Measurements from ENCODE around the gene SLC22A4.

SLC22A4 gene

DNA sequence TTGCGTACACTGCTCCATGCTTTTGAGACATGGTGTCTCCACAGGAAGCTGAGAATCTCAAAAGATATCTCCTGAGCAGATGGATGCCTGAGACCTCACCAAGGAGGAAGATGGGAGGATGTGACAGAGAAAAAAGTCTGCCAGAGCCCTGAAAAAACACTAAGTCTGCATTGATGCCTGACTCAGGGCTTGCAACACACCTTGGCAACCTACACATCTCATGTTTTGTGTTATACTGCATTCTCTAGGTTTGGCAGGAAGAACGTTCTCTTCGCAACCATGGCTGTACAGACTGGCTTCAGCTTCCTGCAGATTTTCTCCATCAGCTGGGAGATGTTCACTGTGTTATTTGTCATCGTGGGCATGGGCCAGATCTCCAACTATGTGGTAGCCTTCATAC, 19.2 kb downstream of the SLC22A4 start:
- Histone ChIP-seq H3K4me1 (ENCODE audit: insufficient read depth, low read length) (no peaks in the 10 kb centered on the region), H3K4me3 (ENCODE audit: low read depth in 1 of 2, low read length in 2 of 2) (no peak overlapping the region), H3K9me3 (ENCODE audit: low read length) (no peaks in the 10 kb centered on the region), H3K36me3 (ENCODE audit: insufficient read depth, low read length) (no peaks in the 10 kb centered on the region), H3K27ac (ENCODE audit: low read depth, low read length) (no peak overlapping the region), H3K9ac (ENCODE audit: low read length) (no peak overlapping the region), H3K27me3 (ENCODE audit: control insufficient read depth in 1 of 2, insufficient read depth in 2 of 2, low read length in 2 of 2) (no peaks in the 10 kb centered on the region)

DNA sequence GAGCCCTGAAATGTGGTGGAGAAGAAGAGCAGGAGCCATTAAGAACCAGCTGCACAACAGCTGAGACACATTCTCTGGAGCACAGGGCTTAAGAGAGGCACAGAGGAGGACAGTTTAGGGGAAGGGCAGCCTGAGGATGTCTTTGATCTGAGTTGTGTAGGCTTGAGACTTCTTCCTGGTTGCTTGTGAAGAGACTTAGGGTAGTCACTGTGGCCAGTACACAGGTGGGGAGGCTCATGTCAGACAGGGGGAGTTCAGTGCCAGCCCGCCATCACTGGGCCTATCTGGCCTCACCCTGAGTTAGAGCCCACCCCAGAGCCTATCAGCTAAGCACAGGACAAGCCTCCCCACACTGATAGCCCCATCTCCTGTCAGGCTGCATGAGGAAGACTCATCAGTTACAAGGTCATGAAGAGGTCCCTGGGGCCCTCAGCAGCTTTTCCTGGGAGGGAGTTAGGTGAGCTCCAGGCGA, 19.8 kb downstream of the SLC22A4 start:
- H3K27me3 ChIP-seq (ENCODE audit: control insufficient read depth in 1 of 2, insufficient read depth in 2 of 2, low read length in 2 of 2): no peaks in the 10 kb centered on the region
- H3K4me3 ChIP-seq (ENCODE audit: low read depth in 1 of 2, low read length in 2 of 2): no peak overlapping the region
- H3K4me1 ChIP-seq (ENCODE audit: insufficient read depth, low read length): no peaks in the 10 kb centered on the region
- no peak overlapping the region for H3K27ac ChIP-seq (ENCODE audit: low read depth, low read length)
- no peaks in the 10 kb centered on the region for H3K9me3 ChIP-seq (ENCODE audit: low read length)
- H3K36me3 ChIP-seq (ENCODE audit: insufficient read depth, low read length): no peaks in the 10 kb centered on the region
- H3K9ac ChIP-seq (ENCODE audit: low read length): no peak overlapping the region

DNA sequence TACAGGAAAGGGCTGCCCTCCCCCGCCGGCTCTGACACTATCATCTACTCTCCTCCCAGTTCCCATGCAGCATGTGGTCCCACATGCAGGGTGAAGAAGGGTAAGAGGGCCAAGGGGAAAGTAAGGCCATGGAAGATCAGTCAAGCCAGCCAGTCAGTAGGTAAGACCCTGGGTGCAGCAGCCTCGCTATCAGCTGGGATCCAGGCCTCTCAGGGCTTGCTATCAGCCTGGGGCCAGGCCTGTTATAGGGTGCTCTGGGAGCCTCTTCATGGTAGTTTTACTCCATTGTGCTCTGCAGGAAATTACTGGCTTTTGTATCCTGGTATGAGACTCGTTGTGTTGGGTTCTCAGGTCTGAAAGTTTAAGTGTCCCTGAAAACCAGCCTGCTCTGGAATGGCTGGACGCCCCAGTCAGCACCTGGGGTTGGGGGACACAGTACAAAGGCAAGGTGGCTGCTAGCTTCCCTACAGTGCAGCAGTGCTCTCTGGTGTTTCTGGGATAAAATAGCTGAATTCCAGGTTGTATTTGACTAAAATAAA, 21.4 kb downstream of the SLC22A4 start:
- Histone ChIP-seq H3K36me3 (ENCODE audit: insufficient read depth, low read length) (no peaks in the 10 kb centered on the region), H3K4me3 (ENCODE audit: low read depth in 1 of 2, low read length in 2 of 2) (no peak overlapping the region), H3K9ac (ENCODE audit: low read length) (no peak overlapping the region), H3K27ac (ENCODE audit: low read depth, low read length) (no peak overlapping the region), H3K9me3 (ENCODE audit: low read length) (no peaks in the 10 kb centered on the region), H3K4me1 (ENCODE audit: insufficient read depth, low read length) (no peaks in the 10 kb centered on the region), H3K27me3 (ENCODE audit: control insufficient read depth in 1 of 2, insufficient read depth in 2 of 2, low read length in 2 of 2) (no peaks in the 10 kb centered on the region)

DNA sequence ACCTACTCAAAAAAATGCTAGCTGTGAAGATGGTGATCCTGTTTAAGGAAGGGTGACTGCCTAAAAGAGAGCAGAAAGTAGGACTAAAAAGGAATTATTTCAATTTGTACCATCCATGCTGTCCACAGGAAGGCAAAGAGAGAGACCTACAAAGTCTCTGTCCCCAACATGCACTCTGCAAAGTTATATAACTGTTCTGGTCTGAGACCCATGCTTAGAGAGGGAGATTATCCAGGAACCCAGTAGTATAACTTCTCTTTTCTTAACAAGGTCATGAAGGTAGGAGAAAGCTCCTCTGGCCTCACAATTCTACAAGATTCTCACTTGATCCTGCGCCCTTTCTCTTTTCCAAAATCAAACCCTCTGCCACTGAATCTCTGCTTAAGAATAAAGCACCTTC, 25.8 kb downstream of the SLC22A4 start:
- Histone ChIP-seq H3K27me3 (ENCODE audit: control insufficient read depth in 1 of 2, insufficient read depth in 2 of 2, low read length in 2 of 2) (no peaks in the 10 kb centered on the region), H3K4me1 (ENCODE audit: insufficient read depth, low read length) (no peaks in the 10 kb centered on the region), H3K36me3 (ENCODE audit: insufficient read depth, low read length) (peaks cover 4% of the 10 kb centered on the region), H3K4me3 (ENCODE audit: low read depth in 1 of 2, low read length in 2 of 2) (no peak overlapping the region), H3K9me3 (ENCODE audit: low read length) (no peaks in the 10 kb centered on the region), H3K27ac (ENCODE audit: low read depth, low read length) (no peak overlapping the region), H3K9ac (ENCODE audit: low read length) (no peak overlapping the region)

DNA sequence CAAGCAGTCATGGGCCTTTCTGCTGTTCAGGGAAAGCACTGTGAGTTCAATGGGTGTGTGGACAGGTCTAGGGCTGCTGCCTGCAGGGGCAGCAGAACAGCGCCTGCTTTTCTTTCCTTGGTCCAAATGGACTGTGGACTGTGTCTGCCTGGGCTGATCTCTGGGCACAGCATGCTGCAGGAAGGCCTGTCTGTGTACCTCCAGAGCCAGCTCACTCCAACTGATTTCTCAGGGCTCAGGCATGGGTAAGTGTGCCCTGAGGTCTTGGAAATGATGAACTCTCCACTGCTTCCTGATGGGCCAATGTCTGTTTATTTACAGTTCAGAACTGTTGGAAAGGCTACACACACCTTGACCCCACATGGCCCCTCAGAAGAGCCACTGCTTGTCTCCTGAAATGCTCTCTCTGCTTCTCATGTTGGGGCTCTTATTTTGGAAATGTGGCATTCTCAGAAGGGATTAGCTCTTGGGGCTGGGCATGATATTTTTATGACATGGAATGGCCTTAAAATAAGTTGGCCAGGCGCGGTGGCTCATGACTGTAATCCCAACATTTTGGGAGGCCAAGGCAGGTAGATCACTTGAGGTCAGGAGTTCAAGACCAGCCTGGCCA, 27.0 kb downstream of the SLC22A4 start:
- Histone ChIP-seq H3K36me3 (ENCODE audit: insufficient read depth, low read length) (peaks cover 4% of the 10 kb centered on the region), H3K9ac (ENCODE audit: low read length) (no peak overlapping the region), H3K27me3 (ENCODE audit: control insufficient read depth in 1 of 2, insufficient read depth in 2 of 2, low read length in 2 of 2) (no peaks in the 10 kb centered on the region), H3K9me3 (ENCODE audit: low read length) (no peaks in the 10 kb centered on the region), H3K4me1 (ENCODE audit: insufficient read depth, low read length) (no peaks in the 10 kb centered on the region), H3K27ac (ENCODE audit: low read depth, low read length) (no peak overlapping the region), H3K4me3 (ENCODE audit: low read depth in 1 of 2, low read length in 2 of 2) (no peak overlapping the region)

DNA sequence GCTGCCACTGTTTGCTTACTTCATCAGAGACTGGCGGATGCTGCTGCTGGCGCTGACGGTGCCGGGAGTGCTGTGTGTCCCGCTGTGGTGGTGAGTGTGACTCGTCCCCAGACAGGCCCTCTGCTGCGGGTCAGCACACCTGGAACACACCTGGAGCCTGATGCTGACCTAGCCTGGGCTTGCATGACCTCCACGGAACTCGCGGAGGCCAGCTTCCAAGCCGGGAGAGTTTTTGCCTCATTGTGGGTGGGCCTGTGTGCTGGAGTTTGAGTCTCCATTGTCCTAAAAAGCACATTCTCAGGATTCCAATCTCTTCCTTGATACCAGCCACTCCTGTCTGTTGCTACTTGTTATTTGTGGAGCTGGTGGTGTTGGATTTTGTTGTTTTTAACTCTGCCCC, 28.1 kb downstream of the SLC22A4 start:
- Histone ChIP-seq H3K9ac (ENCODE audit: low read length) (no peak overlapping the region), H3K4me3 (ENCODE audit: low read depth in 1 of 2, low read length in 2 of 2) (no peak overlapping the region), H3K9me3 (ENCODE audit: low read length) (no peaks in the 10 kb centered on the region), H3K4me1 (ENCODE audit: insufficient read depth, low read length) (no peaks in the 10 kb centered on the region), H3K36me3 (ENCODE audit: insufficient read depth, low read length) (peaks cover 4% of the 10 kb centered on the region), H3K27ac (ENCODE audit: low read depth, low read length) (no peak overlapping the region), H3K27me3 (ENCODE audit: control insufficient read depth in 1 of 2, insufficient read depth in 2 of 2, low read length in 2 of 2) (no peaks in the 10 kb centered on the region)

DNA sequence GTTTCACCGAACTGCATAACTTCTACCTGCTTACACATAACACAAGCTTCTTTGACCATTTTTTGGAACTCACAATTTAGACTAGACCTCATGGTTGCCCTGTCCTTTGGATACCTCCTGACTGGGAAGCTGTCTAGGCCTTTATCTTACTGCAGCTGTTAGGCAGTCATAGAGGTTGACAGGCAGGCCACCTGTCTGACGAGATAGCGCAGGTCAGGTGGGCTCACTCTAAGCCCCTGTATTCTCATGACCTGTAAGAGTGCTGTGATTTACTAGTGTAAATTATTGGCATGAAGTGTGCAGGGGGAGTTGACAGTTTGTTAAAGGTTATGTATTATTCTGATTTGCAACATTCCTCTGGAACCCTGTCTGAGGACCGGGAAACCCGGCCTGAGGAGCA, 29.0 kb downstream of the SLC22A4 start:
- Histone ChIP-seq H3K4me1 (ENCODE audit: insufficient read depth, low read length) (no peaks in the 10 kb centered on the region), H3K9ac (ENCODE audit: low read length) (no peak overlapping the region), H3K9me3 (ENCODE audit: low read length) (no peaks in the 10 kb centered on the region), H3K4me3 (ENCODE audit: low read depth in 1 of 2, low read length in 2 of 2) (no peak overlapping the region), H3K27ac (ENCODE audit: low read depth, low read length) (no peak overlapping the region), H3K27me3 (ENCODE audit: control insufficient read depth in 1 of 2, insufficient read depth in 2 of 2, low read length in 2 of 2) (no peaks in the 10 kb centered on the region), H3K36me3 (ENCODE audit: insufficient read depth, low read length) (peaks cover 4% of the 10 kb centered on the region)

DNA sequence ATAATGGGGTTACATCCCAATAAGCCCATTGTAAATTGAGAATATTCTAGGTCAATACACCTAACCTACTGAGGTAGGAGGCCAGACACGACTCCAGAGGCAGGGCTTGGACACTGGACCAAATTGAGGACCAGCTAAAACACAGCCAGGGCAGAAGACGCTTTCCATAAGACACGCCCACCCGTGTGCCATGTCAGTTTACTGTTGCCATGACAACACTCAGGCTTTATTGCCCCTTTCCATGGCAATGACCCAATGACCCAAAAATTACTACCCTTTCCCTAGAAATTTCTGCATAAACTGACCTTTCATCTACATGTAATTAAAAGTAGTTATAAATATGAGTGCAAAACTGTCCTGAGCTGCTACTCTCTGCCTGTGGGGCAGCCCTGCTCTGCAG, 31.5 kb downstream of the SLC22A4 start:
- H3K4me3 ChIP-seq (ENCODE audit: low read depth in 1 of 2, low read length in 2 of 2): no peak overlapping the region
- H3K9me3 ChIP-seq (ENCODE audit: low read length): no peaks in the 10 kb centered on the region
- H3K9ac ChIP-seq (ENCODE audit: low read length): no peak overlapping the region
- H3K27ac ChIP-seq (ENCODE audit: low read depth, low read length): no peak overlapping the region
- H3K27me3 ChIP-seq (ENCODE audit: control insufficient read depth in 1 of 2, insufficient read depth in 2 of 2, low read length in 2 of 2): no peaks in the 10 kb centered on the region
- no peaks in the 10 kb centered on the region for H3K4me1 ChIP-seq (ENCODE audit: insufficient read depth, low read length)
- peaks cover 11% of the 10 kb centered on the region for H3K36me3 ChIP-seq (ENCODE audit: insufficient read depth, low read length)

DNA sequence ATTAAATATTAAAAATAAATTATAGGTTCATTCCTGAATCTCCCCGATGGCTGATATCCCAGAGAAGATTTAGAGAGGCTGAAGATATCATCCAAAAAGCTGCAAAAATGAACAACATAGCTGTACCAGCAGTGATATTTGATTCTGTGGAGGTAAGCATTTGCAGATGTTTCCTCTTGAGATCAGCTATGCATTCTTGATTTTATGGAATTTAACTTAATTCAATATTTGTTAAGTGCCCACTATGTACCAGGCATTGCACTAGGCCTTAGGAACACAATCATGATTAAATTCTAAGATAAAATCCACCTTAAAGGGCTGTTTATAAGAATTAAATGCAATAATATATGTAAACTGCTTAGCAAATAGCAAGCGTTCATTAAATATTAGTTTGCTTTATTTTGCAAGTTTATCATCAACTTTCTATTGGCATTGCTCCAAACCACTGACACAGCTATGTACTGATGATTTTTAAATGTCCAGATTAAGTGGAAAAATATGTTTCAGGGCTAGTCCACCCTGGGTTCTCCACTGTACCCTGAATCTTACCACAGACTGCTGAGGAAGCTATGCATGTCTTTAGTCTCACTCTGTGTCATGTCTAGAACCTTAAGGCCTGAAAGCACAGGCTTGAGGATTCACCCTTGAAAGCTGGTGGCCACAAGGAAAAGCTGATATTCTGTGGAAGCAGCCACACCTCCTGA, 33.2 kb downstream of the SLC22A4 start:
- no peaks in the 10 kb centered on the region for H3K4me1 ChIP-seq (ENCODE audit: insufficient read depth, low read length)
- no peak overlapping the region for H3K9ac ChIP-seq (ENCODE audit: low read length)
- H3K4me3 ChIP-seq (ENCODE audit: low read depth in 1 of 2, low read length in 2 of 2): no peak overlapping the region
- no peaks in the 10 kb centered on the region for H3K9me3 ChIP-seq (ENCODE audit: low read length)
- H3K27me3 ChIP-seq (ENCODE audit: control insufficient read depth in 1 of 2, insufficient read depth in 2 of 2, low read length in 2 of 2): no peaks in the 10 kb centered on the region
- peaks cover 19% of the 10 kb centered on the region for H3K36me3 ChIP-seq (ENCODE audit: insufficient read depth, low read length)
- H3K27ac ChIP-seq (ENCODE audit: low read depth, low read length): no peak overlapping the region

DNA sequence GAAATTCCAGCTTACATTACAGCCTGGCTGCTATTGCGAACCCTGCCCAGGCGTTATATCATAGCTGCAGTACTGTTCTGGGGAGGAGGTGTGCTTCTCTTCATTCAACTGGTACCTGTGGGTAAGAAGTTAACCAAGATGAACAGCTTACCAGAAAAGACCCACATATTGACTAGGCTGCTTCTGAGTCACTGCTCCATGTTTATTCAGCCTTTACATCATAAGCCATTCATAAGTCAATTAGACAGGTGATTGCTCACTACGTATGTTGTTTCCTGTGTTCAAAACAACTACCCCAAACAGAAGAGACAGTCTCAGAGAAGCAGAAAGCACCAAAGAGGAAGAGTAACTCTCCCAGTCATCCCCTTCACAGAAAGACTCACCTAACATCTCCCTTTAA, 40.6 kb downstream of the SLC22A4 start:
- Histone ChIP-seq H3K36me3 (ENCODE audit: insufficient read depth, low read length) (peaks cover 11% of the 10 kb centered on the region), H3K9me3 (ENCODE audit: low read length) (no peaks in the 10 kb centered on the region), H3K27ac (ENCODE audit: low read depth, low read length) (no peak overlapping the region), H3K27me3 (ENCODE audit: control insufficient read depth in 1 of 2, insufficient read depth in 2 of 2, low read length in 2 of 2) (no peaks in the 10 kb centered on the region), H3K4me3 (ENCODE audit: low read depth in 1 of 2, low read length in 2 of 2) (no peak overlapping the region), H3K4me1 (ENCODE audit: insufficient read depth, low read length) (no peaks in the 10 kb centered on the region), H3K9ac (ENCODE audit: low read length) (no peak overlapping the region)

DNA sequence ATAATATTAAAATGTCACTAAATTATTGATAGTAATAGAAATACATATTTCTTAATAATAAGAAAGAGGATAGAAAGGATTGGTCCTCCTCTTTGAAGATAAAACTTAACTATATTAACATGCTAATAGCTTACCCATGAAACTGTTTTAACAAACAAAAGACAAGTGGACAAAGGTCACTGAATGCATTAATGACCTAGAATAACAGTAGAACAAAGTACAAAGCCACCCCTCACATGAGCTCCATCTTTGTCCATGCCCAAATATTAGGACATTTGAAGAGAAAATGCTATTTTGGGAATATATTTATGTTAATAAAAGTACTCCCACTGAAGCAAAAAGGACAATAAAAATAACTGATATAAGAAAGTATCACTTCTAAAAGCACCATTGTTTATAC, 41.2 kb downstream of the SLC22A4 start:
- Histone ChIP-seq H3K27me3 (ENCODE audit: control insufficient read depth in 1 of 2, insufficient read depth in 2 of 2, low read length in 2 of 2) (no peaks in the 10 kb centered on the region), H3K4me1 (ENCODE audit: insufficient read depth, low read length) (no peaks in the 10 kb centered on the region), H3K9me3 (ENCODE audit: low read length) (no peaks in the 10 kb centered on the region), H3K27ac (ENCODE audit: low read depth, low read length) (no peak overlapping the region), H3K9ac (ENCODE audit: low read length) (no peak overlapping the region), H3K36me3 (ENCODE audit: insufficient read depth, low read length) (peaks cover 7% of the 10 kb centered on the region), H3K4me3 (ENCODE audit: low read depth in 1 of 2, low read length in 2 of 2) (no peak overlapping the region)

DNA sequence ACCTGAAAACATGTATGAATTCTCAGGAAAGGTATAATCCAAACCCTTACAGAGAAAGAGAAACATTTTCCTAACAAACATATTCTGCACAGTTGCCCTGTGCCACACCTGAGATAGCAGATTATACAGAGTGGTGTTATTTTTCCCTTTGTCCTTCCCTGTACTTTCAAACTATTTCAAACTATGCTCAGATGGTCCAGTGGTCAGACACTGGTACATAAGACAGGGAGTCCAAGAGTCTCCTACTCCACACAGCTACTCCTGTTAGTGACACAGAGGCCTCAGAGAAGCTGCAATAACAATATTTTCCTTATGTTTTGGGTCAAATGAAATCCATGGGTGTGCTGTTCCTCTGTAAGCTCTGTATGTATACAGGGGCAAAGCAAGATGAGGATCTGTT, 45.3 kb downstream of the SLC22A4 start:
- Histone ChIP-seq H3K4me3 (ENCODE audit: low read depth in 1 of 2, low read length in 2 of 2) (no peak overlapping the region), H3K9me3 (ENCODE audit: low read length) (no peaks in the 10 kb centered on the region), H3K27ac (ENCODE audit: low read depth, low read length) (no peak overlapping the region), H3K4me1 (ENCODE audit: insufficient read depth, low read length) (no peaks in the 10 kb centered on the region), H3K36me3 (ENCODE audit: insufficient read depth, low read length) (no peaks in the 10 kb centered on the region), H3K27me3 (ENCODE audit: control insufficient read depth in 1 of 2, insufficient read depth in 2 of 2, low read length in 2 of 2) (no peaks in the 10 kb centered on the region), H3K9ac (ENCODE audit: low read length) (no peak overlapping the region)
